ELR (cell line): Measurements from ENCODE around the gene EPG5.
A peak's percentile ranks its signal among the peaks of the same experiment; 100 is the strongest.

Source experiments
- DNase-seq: peaks from one replicate; pipeline ENCODE4 v3.0.0-alpha.2; 2015; ENCODE audit warnings: low read depth

The EPG5 gene

DNA sequence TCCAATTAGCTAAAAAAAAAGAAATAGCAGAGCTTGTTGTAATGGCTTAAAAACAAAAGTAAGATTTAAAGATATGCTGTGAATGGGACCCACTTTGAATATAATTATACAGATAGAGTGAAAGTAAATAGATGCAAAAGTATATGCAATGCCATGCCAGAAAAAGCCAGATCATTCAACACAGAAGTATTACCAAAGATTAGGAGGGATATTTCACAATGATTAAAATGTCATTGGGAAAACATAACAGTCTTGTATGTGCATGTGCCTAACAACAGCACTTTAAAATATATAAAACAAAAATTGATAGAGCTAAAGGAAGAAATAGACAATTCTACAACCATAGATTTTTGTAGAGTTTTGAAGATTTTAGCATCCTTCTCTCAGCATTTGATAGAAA lies 161.6 kb downstream of the EPG5 start:
- no peak for DNase-seq

DNA sequence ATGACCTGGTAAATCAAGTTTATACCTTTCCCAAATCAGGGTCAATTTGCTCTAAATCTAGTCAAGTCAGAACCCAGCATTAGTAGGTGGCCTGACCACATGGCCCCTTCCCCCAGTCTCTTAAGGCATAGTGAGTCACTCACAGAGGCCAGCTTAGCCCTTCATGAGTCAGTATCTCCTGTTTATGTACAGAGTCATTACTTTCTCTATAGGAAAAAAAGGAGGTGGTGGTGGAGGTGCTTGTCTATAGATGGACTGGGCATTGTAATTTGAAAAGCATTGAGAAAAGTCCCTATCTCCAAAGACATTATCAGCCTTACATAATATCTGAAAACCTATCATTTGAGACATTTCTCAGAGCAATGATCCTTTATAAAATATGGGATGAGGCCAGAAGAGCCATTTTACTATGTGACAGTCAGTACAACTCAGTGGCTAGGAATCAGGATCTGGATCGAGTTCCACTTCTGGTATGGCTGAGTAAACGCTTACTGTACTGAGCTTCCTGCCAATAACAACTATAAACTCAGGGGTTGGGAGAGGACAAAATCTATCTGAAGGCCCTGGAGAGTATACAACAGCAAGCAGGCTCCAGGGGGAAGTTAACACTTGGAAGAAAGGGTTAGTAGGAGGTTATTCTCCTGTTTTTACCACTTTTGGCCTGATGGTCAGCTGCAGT lies 164.2 kb downstream of the EPG5 start:
- DNase-seq: peak; percentile 98

DNA sequence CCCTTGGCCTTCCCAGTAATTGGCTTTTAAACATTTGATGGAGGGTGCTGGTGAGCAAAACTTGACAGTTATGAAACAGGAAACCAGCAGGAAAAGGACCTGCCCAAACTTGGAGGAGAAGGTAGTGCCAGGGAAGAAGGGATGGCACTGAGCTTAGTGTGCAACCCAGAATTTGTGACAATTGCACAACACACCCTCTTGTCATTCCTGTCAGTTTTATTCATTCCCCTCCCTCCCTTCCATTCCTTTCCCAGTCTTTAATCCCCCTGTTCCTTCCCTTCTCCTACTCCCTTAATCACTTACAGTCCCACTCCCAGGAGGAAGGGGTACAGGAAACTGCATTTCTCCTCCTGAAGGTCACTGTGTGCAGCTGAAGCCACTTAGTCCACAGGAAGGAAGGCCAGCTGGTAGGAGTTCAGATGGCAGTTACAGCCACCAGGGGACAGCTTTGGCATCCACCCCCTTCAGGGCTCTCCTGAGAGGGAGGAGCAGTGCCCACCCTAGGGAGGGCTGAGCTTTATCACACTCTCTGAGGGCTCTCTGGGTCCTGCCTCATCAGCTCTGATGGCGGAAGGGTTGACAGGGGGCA lies 165.6 kb downstream of the EPG5 start:
- no peak for DNase-seq
